ENCODE measurements around the gene DHX35. TPM values are rescaled to one million over a fixed set of nuclear protein-coding genes. Genes with fewer than 3 reads are reported as not detected.

Gene DHX35
- polyA plus RNA-seq, 4 donors = 13.5 to 18.9 (median 16.4) TPM

Other genes with a start within 250 kb of the DHX35 start
- 1 to 10 TPM in 3 of 4 donors, not detected in 1; 1.3 to 2.4 (median 2.0) TPM for gene SLC32A1, start 237.9 kb upstream of the DHX35 start, polyA plus RNA-seq (ENCODE audit: insufficient read length in 4 of 4)
- gene ACTR5, start 213.9 kb upstream of the DHX35 start, polyA plus RNA-seq (ENCODE audit: insufficient read length in 4 of 4) = 10 to 100 TPM in 1 of 4 donors, 1 to 10 TPM in 3; 7.9 to 10.7 (median 9.1) TPM
- gene PPP1R16B, start 156.6 kb upstream of the DHX35 start, polyA plus RNA-seq (ENCODE audit: insufficient read length in 4 of 4) = 1 to 10 TPM; 4.5 to 7.5 (median 6.5) TPM
- gene FAM83D, start 35.9 kb upstream of the DHX35 start, polyA plus RNA-seq (ENCODE audit: insufficient read length in 4 of 4) = 10 to 100 TPM; 13.2 to 15.2 (median 13.7) TPM

All from left renal pelvis (tissue), 4 donors.